ENCODE results near the gene PRPF38A. TPM values are rescaled to one million over a fixed set of nuclear protein-coding genes. Genes with fewer than 3 reads are reported as not detected.

Gene PRPF38A, protein sequence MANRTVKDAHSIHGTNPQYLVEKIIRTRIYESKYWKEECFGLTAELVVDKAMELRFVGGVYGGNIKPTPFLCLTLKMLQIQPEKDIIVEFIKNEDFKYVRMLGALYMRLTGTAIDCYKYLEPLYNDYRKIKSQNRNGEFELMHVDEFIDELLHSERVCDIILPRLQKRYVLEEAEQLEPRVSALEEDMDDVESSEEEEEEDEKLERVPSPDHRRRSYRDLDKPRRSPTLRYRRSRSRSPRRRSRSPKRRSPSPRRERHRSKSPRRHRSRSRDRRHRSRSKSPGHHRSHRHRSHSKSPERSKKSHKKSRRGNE
- 17.7 TPM for total RNA-seq

DNA sequence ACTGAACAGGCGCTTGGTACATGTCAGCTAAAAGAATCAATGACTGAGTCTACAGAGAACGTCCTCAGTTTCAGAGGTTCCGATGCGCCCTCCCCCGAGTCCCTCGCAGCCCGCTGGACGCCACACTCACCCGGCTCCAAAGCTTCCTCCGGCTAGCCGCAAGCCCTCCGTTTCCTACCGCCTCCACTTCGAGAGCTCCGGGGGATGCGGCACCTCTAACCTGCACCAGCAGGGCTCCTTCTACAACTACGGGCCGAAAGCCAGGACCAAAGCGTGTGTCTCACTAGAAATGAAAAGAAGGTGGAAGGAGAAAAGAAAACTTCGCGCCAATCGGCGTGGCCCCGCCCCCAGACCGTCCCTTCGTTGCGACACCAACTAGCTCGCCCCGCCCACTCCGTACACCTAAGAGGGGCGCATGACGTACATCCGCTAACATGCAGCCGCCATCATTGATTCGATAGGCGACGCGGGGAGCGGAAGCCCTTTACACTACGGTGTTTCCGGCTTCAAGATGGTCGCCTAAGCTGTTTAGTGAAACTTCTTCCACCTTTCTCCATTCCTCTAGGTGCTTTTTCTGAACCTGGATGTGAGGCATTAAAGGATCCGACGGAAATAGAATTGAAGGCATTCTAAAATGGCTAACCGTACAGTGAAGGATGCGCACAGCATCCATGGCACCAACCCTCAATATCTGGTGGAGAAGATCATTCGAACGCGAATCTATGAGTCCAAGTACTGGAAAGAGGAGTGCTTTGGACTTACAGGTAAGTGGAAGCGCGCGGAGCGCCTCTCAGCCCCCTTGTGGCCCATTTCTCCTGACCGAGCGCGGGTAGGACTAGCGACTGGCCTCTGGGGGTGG is at the start of gene PRPF38A, which contains the start of gene ORC1:
Gene PRPF38A, plus strand, starts transcription at position 487 of the 859 bp plus-strand sequence. Its CDS starts 148 bp downstream, at position 635.
Gene ORC1, minus strand, starts transcription at position 308 of the 859 bp plus-strand sequence. CDS start 2,200 bp downstream, outside the sequence.
- H3K27ac ChIP-seq: peak within 1 kb of the TSS; percentile 89
- peaks cover 0 to 24% of the 10 kb centered on the region in 2 donors for H3K36me3 ChIP-seq
- H3K4me1 ChIP-seq: peaks cover 22% of the 10 kb centered on the region
- H3K27me3 ChIP-seq: no peaks in the 10 kb centered on the region
- no peaks in the 10 kb centered on the region for H3K9me3 ChIP-seq
- DNase-seq (ENCODE audit: extremely low spot score in 2 of 2): peak in 1 of 2 donors; percentile 97
- intact Hi-C loops (cut with DNase I): loop anchor here (10.0 kb wide), 1 partner anchor 260 kb away; the partner anchor contains the start of gene ZFYVE9
- peak within 1 kb of the TSS; percentile 87 to 93 for H3K4me3 ChIP-seq
- TF ChIP-seq POLR2AphosphoS5 (IDR thresholded peaks at IDR 0.05; ENCODE audit: insufficient read depth in 1 of 2, low read depth in 1 of 2) (peak; percentile 83 to 98), POLR2A (IDR thresholded peaks at IDR 0.05) (peak in 1 of 2 donors; percentile 27)
- TF ChIP-seq, protein P1, sequence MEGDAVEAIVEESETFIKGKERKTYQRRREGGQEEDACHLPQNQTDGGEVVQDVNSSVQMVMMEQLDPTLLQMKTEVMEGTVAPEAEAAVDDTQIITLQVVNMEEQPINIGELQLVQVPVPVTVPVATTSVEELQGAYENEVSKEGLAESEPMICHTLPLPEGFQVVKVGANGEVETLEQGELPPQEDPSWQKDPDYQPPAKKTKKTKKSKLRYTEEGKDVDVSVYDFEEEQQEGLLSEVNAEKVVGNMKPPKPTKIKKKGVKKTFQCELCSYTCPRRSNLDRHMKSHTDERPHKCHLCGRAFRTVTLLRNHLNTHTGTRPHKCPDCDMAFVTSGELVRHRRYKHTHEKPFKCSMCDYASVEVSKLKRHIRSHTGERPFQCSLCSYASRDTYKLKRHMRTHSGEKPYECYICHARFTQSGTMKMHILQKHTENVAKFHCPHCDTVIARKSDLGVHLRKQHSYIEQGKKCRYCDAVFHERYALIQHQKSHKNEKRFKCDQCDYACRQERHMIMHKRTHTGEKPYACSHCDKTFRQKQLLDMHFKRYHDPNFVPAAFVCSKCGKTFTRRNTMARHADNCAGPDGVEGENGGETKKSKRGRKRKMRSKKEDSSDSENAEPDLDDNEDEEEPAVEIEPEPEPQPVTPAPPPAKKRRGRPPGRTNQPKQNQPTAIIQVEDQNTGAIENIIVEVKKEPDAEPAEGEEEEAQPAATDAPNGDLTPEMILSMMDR (IDR thresholded peaks at IDR 0.05): no peak

DNA sequence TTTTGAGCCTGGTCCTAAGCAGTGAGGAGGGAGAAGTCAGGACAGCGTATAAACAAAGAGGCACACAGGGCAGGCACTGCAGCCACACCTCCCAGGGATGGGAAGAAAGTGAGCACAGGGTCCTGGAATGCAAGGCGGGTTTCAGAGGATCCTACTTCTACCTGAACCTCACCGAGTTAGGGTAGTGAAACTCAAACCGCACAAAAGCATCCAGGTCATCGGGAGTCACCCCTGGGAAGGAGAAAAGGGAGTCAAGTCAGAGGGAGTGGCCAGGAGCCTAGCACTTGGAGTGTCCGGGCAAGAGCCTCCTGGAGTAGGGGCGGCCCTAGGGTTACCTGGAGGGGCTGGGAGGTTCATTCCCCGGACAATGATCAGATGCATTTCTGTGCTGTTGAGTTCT is 49.0 kb upstream of the PRPF38A start:
- TF ChIP-seq, protein P1 (IDR thresholded peaks at IDR 0.05): no peak
- TF ChIP-seq POLR2A (IDR thresholded peaks at IDR 0.05): no peak
- TF ChIP-seq POLR2AphosphoS5 (IDR thresholded peaks at IDR 0.05; ENCODE audit: insufficient read depth in 1 of 2, low read depth in 1 of 2): no peak
- Histone ChIP-seq H3K27ac (no peak overlapping the region), H3K4me3 (no peak overlapping the region), H3K4me1 (no peaks in the 10 kb centered on the region), H3K27me3 (no peaks in the 10 kb centered on the region), H3K9me3 (no peaks in the 10 kb centered on the region), H3K36me3 (peaks cover 0 to 78% of the 10 kb centered on the region in 2 donors)
- DNase-seq (ENCODE audit: extremely low spot score in 2 of 2): no peak
- intact Hi-C loops (cut with DNase I): no loop called here

DNA sequence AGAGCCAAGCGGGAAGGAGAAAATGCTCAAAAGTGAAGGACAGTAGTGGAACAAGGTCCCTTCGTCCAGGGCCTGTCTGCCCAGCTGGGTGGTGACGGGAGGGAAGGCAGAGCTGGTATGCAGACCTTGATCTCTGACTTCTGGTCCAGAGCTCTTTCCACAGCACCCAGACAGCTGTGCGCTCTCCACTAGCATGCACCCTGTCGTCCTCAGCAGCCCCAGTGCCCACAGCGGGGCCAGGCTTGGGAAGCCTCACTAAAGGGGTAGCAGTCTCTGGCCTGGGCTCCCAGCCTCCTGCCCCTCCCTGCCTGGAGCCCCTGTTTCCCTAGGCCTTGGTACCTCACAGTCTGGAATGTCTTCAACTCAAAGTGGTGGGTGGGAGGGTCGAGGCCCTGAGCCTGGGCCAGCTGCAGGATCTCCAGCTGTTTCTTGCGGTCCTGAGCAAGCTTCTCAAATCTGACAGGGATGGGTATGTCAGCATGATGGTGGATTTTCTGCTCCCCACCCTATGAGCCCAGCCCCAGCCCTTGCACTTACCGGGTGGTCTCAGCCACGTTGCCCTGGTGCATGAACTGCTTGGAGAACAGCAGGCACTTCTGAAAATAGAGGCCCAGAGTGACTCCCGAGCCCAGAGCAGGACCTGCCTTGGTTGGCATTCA is 48.4 kb upstream of the PRPF38A start:
- H3K9me3 ChIP-seq: no peaks in the 10 kb centered on the region
- TF ChIP-seq POLR2A (IDR thresholded peaks at IDR 0.05) (no peak), POLR2AphosphoS5 (IDR thresholded peaks at IDR 0.05; ENCODE audit: insufficient read depth in 1 of 2, low read depth in 1 of 2) (no peak)
- TF ChIP-seq, protein P1 (IDR thresholded peaks at IDR 0.05): no peak
- no peaks in the 10 kb centered on the region for H3K27me3 ChIP-seq
- no peaks in the 10 kb centered on the region for H3K4me1 ChIP-seq
- intact Hi-C loops (cut with DNase I): no loop called here
- no peak overlapping the region for H3K4me3 ChIP-seq
- peaks cover 0 to 84% of the 10 kb centered on the region in 2 donors for H3K36me3 ChIP-seq
- DNase-seq (ENCODE audit: extremely low spot score in 2 of 2): no peak
- no peak overlapping the region for H3K27ac ChIP-seq

DNA sequence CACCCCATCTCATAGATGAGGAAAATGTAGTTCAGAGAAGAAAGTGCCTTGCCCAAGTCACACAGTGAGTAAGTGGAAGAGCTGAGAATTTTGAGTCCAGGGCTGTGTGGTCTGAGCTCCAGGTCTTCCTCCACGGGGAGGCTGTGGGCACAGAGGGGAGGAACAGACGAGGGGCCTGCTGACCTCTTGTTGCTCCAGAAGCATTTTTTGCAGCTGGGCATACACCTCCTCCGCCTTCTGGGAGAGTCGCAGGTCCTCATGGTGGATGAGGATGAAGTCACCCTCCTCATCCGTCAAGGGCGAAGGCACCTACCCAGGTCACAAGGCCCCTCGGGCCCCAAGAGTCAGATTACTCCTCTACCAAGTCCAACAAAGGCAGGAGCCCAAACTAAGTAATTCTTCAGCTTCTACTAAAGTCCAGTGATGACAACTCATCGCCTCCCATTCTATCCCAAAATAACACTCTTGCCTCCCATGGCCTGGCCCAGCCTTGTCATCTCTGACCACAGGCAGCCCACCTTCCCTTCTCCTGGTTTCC is 47.5 kb upstream of the PRPF38A start:
- Histone ChIP-seq H3K4me3 (no peak overlapping the region), H3K9me3 (no peaks in the 10 kb centered on the region), H3K27me3 (no peaks in the 10 kb centered on the region), H3K36me3 (peaks cover 0 to 88% of the 10 kb centered on the region in 2 donors), H3K4me1 (no peaks in the 10 kb centered on the region), H3K27ac (no peak overlapping the region)
- DNase-seq (ENCODE audit: extremely low spot score in 2 of 2): no peak
- intact Hi-C loops (cut with DNase I): no loop called here
- TF ChIP-seq, protein P1 (IDR thresholded peaks at IDR 0.05): no peak
- TF ChIP-seq POLR2A (IDR thresholded peaks at IDR 0.05): no peak
- TF ChIP-seq POLR2AphosphoS5 (IDR thresholded peaks at IDR 0.05; ENCODE audit: insufficient read depth in 1 of 2, low read depth in 1 of 2): no peak
